HG02588 (cell line): ENCODE results near the gene TPRX1.
"Not testable (repeated sequence)": the region's sequence is repeated elsewhere in the genome, so short reads cannot be mapped to it uniquely, and the experiment has no call there.

ENCODE experiments used
- ATAC-seq: cut with Tn5 transposase; IDR thresholded peaks from one replicate; pipeline ENCODE4 v1.9.1; 2021; ENCODE audit warnings: mild to moderate bottlenecking, moderate library complexity; ENCODE audit not compliant: unreplicated experiment

TPRX1 gene

DNA sequence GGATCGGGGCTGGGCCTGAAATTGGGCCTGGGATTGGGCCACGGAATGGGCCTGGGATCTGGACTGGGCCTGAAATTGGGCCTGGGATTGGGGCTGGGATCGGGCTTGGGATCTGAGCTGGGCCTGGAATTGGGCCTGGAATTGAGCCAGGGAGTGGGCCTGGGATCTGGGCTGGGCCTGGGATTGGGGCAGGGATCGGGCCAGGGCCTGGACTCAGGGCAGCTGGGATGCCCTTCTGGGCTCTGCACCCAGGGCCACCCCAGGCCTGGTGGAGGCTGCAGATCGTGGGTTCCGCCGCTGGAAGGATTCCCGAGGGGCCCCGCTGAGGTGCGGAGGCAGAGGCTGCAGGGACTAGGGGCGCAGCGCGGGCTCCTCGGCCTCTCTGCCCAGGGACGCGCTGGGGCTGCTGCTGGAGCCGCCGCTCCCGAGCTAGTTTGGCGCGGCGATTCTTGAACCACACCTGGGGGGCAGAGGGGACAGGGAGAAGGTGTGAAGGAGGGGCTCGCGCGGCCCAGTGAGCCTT lies 1.8 kb downstream of the TPRX1 start:
- ATAC-seq = no peak

GRCh38 chr19:47801270-47801669 lies 3.1 kb downstream of the TPRX1 start:
- no peak for ATAC-seq

DNA sequence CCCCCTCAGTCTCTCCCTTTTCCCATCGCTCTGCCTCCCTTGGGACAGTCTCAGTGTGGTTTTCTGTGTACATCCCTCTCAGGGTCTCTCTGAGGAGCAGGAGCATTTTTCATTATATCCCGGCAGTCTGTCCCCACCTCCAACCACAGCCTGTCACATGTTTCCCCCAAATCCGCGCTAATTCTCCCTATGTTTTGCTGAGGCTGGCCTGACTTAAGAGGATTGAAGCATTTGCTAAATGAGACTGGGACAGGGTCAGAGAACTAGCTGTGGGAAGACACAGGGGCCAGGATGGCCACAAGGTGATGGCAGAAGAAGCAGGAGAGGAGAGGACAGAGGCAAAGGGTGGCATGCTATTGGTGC lies 5.5 kb downstream of the TPRX1 start:
- ATAC-seq = no peak

GRCh38 chr19:47797996-47798903 lies 6.1 kb downstream of the TPRX1 start:
- no peak for ATAC-seq

DNA sequence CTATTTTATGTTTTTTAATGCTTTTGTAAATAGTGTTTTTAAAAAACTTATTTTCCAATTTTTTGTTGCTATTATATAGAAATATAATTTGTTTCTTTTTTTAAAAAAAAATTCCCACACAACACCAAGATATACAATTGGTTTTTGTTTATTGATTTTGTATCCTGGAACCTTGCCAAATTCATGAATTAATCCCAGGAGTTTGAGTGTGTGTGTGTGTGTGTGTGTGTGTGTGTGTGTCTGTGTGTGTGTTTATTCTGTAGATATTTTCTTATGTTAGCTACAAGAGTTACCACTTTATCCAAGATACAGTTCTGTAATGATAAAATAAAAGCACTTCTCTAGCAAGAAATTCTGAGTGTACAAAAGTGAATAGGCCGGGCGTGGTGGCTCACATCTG lies 7.6 kb downstream of the TPRX1 start:
- no peak for ATAC-seq

DNA sequence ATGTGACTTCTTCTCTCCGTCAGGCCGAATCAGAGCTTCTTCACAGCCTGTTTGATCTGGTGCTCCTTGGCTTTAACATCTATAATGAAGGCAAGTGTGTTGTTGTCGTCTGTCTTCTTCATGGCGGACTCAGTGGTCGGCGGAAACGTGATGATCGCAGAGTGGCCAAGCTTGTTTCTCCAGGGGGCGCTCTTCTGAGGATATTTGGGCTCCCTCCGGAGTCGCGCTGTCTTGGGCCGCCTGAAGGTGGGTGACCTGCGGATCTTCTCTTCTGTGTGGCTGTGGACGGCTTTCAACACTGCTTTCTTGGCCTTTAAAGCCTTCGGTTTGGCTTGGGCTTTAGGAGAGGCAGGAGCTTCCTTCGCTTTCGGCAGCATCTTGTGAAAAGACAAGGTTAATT lies 9.8 kb downstream of the TPRX1 start:
- no peak for ATAC-seq

DNA sequence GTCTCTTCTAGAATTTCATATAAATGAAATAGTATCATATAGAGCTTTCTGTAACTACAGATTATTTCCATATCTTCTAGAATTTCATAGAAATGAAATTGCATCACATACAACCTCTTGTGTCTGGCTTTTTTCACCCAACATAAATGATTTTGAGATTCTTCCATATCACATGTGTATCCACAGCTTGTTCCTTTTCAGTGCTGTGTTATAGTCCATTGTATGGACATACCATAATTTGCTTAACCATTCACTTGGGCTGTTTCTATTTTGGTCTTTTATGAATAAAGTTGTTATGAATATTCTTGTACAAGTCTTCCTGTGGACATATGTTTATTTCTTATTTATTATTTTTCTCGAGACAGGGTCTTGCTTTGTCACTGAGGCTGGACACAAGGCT lies 11.7 kb downstream of the TPRX1 start:
- no peak for ATAC-seq

DNA sequence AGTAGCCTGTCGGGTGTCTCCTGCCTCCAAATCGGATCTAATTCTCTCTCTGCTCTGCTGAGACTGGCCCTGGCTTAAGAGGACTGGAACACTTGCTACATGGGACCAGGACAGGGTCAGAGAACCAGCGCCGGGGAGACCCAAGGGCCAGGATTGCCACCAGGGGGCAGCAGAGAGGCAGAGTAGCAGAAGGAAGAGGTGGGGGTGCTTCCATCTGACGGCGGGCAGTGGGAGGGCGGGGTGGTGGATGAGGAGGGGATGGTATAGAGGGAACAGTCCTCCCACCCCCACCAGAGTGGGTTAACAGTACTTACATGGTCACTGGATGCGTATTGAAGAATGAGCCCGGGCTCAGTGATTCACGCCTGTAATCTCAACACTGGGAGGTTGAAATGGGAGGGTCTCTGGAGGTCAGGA lies 13.9 kb downstream of the TPRX1 start:
- no peak for ATAC-seq

DNA sequence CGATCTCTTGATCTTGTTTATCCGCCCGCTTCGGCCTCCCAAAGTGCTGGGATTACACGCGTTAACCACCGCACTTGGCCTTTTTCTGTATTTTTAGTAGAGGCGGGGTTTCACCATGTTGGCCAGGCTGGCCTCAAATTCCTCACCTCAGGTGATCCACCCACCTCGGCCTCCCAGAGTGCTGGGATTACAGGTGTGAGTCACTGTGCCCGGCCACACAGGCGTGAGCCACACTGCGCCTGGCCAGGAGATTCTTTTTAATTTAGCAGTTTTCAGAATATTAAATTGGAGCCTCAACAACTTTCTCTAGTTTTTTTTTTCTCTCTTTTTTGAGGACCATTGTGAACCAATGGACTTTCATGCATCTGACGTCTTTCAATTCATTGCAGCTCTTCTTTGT lies 14.5 kb downstream of the TPRX1 start:
- ATAC-seq = not testable (repeated sequence)

GRCh38 chr19:47787307-47787706 lies 17.0 kb downstream of the TPRX1 start:
- not testable (repeated sequence) for ATAC-seq

DNA sequence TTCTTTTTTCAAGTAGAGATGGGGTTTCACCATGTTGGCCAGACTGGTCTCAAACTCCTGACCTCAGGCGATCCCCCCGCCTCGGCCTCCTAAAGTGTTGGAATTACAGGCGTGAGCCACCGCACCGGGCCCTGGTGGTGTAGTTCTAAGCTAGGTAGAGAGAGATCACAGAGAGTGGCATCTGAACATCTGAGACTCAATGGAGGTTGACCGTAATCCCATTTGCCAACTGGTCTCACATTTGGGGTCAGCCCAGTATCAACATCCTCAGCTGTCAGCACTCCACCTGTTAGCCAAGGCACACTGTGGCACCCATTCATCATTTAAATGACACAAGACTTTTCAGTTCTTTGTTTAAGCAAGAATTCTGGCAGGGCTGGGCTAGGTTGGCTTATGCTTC lies 17.8 kb downstream of the TPRX1 start:
- no peak for ATAC-seq

DNA sequence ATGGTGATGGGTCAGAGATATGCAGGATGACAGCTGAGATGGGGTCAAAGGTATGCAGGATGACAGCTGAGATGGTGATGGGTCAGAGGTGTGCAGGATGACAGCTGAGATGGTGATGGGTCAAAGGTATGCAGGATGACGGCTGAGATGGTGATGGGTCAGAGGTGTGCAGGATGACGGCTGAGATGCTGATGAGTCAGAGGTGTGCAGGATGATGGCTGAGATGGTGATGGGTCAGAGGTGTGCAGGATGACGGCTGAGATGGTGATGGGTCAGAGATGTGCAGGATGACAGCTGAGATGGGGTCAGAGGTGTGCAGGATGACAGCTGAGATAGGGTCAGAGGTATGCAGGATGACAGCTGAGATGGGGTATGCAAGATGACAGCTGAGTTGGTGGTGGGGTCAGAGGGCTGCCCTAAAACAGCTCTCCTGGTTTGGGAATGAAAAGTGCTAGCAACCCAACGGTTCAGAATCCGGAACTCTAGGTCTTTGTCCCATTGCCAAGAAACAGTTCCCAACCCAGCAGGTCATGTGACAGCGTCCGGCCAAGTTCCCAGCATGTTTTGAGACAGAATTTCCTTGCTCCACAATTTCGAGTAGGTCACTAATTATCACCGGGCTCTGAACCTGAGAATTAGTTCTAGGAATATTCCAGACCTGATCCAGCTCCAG lies 22.6 kb downstream of the TPRX1 start:
- no peak for ATAC-seq

DNA sequence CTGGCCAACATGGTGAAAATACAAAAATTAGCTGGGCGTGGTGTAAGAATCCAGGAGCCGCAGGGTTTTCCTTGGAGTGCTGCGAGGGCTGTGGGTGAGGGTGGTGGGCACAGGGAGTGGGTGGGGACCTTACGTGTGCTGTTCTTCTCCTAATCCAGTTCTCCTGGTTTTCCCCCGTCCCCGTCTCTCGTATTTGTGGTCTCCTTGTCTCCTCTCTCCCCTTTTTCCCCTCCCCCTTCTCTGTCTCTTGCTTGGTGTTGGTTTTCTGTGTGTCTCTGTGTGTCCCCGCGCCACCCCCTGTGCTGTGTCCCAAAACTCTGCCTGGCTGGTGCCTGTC lies 24.2 kb downstream of the TPRX1 start:
- ATAC-seq = no peak

GRCh38 chr19:47779524-47780214 lies 24.7 kb downstream of the TPRX1 start:
- no peak for ATAC-seq

- no peak for ATAC-seq
These were observed 25.4 kb downstream of the TPRX1 start for GRCh38 chr19:47778954-47779351.

- peak; percentile 72 for ATAC-seq
These were observed 26.1 kb downstream of the TPRX1 start, which contains the start of gene SELENOW for GRCh38 chr19:47778049-47778953. SELENOW (plus strand) TSS chr19:47778703; CDS start chr19:47778786, 83 bp downstream.

- not testable (repeated sequence) for ATAC-seq
These were observed 26.9 kb downstream of the TPRX1 start for GRCh38 chr19:47777245-47778048.

DNA sequence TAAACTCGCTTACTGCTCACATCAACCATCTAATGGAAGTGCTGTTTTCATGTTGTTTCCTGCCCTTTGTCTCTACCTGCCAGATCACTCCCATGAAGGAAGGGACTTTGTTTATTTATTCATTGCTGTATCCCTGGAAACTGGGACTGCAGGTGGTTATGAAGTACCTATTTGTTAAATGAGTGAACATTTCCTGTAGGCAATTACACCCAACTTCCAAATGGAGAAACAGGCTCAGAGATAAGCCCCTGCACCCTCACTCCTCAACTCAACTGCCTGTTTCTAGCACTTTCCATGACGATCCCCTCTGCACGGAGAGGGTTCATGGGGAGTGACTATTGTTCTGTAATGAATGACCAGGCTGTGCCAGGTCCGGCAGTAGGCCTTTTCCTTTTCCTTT lies 27.8 kb downstream of the TPRX1 start:
- no peak for ATAC-seq

DNA sequence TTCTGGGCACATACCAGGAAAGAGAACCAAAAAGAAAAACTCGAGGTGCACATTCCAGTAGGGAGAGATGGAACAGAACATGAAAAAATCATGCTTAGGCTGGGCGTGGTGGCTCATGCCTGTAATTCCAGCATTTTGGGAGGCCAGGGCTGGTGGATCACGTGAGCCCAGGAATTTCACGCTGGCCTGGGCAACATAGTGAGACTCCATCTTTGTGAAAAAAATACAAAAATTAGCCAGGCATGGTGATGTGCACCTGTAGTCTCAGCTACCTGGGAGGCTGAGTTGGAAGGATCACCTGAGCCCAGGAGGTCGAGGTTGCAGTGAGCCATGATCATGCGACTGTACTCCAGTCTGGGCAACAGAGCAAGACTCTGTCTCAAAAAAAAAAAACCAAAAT lies 33.1 kb downstream of the TPRX1 start:
- ATAC-seq = not testable (repeated sequence)

DNA sequence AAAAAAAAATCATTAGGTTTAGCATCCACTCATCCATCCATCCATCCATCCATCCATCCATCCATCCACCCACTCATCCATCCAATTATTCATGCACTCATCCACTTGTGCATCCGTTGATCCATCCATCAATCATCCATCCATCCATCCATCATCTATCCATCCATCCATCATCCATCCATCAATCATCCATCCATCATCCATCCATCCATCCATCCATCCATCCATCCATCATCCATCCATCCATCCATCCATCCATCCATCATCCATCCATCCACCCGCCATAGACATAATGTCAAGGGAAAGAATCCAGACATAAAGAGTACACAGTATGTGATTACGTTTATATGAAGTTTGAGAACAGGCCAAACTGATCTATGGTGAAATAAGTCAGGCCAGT lies 34.8 kb downstream of the TPRX1 start:
- ATAC-seq = no peak
